Measurements from ENCODE around the gene ENAH.

The ENAH gene

GRCh38 chr1:225534772-225535171 is 118.2 kb downstream of the ENAH start:
- Histone ChIP-seq H3K27me3 (ENCODE audit: control insufficient read depth in 2 of 2, insufficient read depth in 2 of 2, low read length in 2 of 2) (no peaks in the 10 kb centered on the region), H3K36me3 (ENCODE audit: control insufficient read depth in 2 of 2, insufficient read depth in 2 of 2, low read length in 2 of 2) (no peaks in the 10 kb centered on the region), H3K4me3 (ENCODE audit: low read length in 2 of 2) (no peak overlapping the region), H3K4me1 (ENCODE audit: control insufficient read depth in 2 of 2, insufficient read depth in 2 of 2, low read length in 2 of 2) (peaks cover 0 to 2% of the 10 kb centered on the region in 2 donors), H3K9ac (ENCODE audit: low read depth in 1 of 2, low read length in 2 of 2) (no peak overlapping the region), H3K27ac (ENCODE audit: low read depth in 2 of 2, low read length in 2 of 2) (no peak overlapping the region), H3K9me3 (ENCODE audit: control insufficient read depth in 2 of 2, low read length in 2 of 2) (no peaks in the 10 kb centered on the region)

DNA sequence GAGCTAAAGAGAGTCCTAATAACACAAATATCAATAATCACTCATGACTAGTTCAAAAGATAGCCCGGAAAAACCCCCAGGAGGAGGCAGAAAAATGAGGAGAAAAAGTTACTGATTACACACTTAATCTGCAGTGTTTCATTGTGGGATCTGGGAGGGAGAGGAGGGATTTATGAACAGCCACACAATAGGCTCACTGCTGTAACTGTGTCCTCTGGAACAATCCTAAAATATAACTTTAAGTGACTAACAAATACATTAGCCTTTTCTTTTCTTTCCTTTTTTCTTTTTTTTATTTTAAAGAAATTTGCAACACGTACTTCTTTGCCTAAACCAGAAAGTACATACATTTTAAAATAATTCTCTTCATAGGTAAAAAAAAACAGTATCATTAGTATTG is 118.8 kb downstream of the ENAH start:
- Histone ChIP-seq H3K27ac (ENCODE audit: low read depth in 2 of 2, low read length in 2 of 2) (no peak overlapping the region), H3K4me3 (ENCODE audit: low read length in 2 of 2) (no peak overlapping the region), H3K9me3 (ENCODE audit: control insufficient read depth in 2 of 2, low read length in 2 of 2) (no peaks in the 10 kb centered on the region), H3K9ac (ENCODE audit: low read depth in 1 of 2, low read length in 2 of 2) (no peak overlapping the region), H3K36me3 (ENCODE audit: control insufficient read depth in 2 of 2, insufficient read depth in 2 of 2, low read length in 2 of 2) (no peaks in the 10 kb centered on the region), H3K27me3 (ENCODE audit: control insufficient read depth in 2 of 2, insufficient read depth in 2 of 2, low read length in 2 of 2) (no peaks in the 10 kb centered on the region), H3K4me1 (ENCODE audit: control insufficient read depth in 2 of 2, insufficient read depth in 2 of 2, low read length in 2 of 2) (peaks cover 0 to 2% of the 10 kb centered on the region in 2 donors)

DNA sequence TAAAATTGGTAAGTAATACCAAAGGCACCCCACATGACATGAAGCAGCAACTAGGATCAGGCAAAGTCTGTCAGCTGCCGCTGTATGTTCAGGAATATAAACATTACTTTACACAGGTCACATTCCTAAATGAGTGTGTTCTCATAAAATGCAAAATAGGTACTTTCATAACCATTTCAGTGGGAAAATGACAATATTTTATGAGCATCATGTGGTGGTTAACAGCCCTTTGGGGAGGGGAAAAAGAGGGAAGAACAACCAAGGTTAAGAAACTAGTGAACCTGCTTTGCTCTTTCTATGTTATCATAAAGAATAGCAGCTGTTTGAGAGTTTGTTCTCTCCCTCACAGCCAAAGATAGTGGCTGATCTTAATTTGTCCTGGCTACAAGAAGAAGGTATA is 119.7 kb downstream of the ENAH start:
- Histone ChIP-seq H3K4me1 (ENCODE audit: control insufficient read depth in 2 of 2, insufficient read depth in 2 of 2, low read length in 2 of 2) (peaks cover 0 to 2% of the 10 kb centered on the region in 2 donors), H3K36me3 (ENCODE audit: control insufficient read depth in 2 of 2, insufficient read depth in 2 of 2, low read length in 2 of 2) (no peaks in the 10 kb centered on the region), H3K27me3 (ENCODE audit: control insufficient read depth in 2 of 2, insufficient read depth in 2 of 2, low read length in 2 of 2) (no peaks in the 10 kb centered on the region), H3K9me3 (ENCODE audit: control insufficient read depth in 2 of 2, low read length in 2 of 2) (no peaks in the 10 kb centered on the region), H3K4me3 (ENCODE audit: low read length in 2 of 2) (no peak overlapping the region), H3K9ac (ENCODE audit: low read depth in 1 of 2, low read length in 2 of 2) (no peak overlapping the region), H3K27ac (ENCODE audit: low read depth in 2 of 2, low read length in 2 of 2) (no peak overlapping the region)

GRCh38 chr1:225532240-225532944 is 120.5 kb downstream of the ENAH start:
- Histone ChIP-seq H3K9ac (ENCODE audit: low read depth in 1 of 2, low read length in 2 of 2) (no peak overlapping the region), H3K4me3 (ENCODE audit: low read length in 2 of 2) (no peak overlapping the region), H3K36me3 (ENCODE audit: control insufficient read depth in 2 of 2, insufficient read depth in 2 of 2, low read length in 2 of 2) (no peaks in the 10 kb centered on the region), H3K9me3 (ENCODE audit: control insufficient read depth in 2 of 2, low read length in 2 of 2) (no peaks in the 10 kb centered on the region), H3K4me1 (ENCODE audit: control insufficient read depth in 2 of 2, insufficient read depth in 2 of 2, low read length in 2 of 2) (peaks cover 0 to 6% of the 10 kb centered on the region in 2 donors), H3K27me3 (ENCODE audit: control insufficient read depth in 2 of 2, insufficient read depth in 2 of 2, low read length in 2 of 2) (no peaks in the 10 kb centered on the region), H3K27ac (ENCODE audit: low read depth in 2 of 2, low read length in 2 of 2) (no peak overlapping the region)

DNA sequence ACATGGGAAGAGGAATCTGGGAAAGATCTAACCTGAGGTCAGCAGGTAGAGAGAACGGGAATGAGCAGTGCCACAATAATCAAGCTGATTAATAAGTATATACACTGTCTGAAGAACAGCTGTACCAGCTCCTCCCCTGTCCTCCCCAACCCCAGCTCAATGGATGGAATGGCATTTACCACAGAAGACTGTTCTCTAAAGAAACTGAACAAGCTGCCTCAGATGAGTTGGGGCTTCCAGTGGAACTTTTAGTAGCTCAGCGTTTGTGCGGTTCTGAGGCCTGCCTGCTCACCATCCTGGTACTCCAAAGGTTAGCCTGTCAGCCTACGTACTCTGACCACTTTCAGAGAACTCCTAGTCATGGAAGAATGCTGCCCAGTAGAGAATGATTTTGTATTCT is 123.2 kb downstream of the ENAH start:
- no peaks in the 10 kb centered on the region for H3K36me3 ChIP-seq (ENCODE audit: control insufficient read depth in 2 of 2, insufficient read depth in 2 of 2, low read length in 2 of 2)
- H3K27me3 ChIP-seq (ENCODE audit: control insufficient read depth in 2 of 2, insufficient read depth in 2 of 2, low read length in 2 of 2), result no peaks in the 10 kb centered on the region
- H3K27ac ChIP-seq (ENCODE audit: low read depth in 2 of 2, low read length in 2 of 2), result no peak overlapping the region
- no peaks in the 10 kb centered on the region for H3K9me3 ChIP-seq (ENCODE audit: control insufficient read depth in 2 of 2, low read length in 2 of 2)
- no peak overlapping the region for H3K4me3 ChIP-seq (ENCODE audit: low read length in 2 of 2)
- H3K4me1 ChIP-seq (ENCODE audit: control insufficient read depth in 2 of 2, insufficient read depth in 2 of 2, low read length in 2 of 2), result peaks cover 0 to 6% of the 10 kb centered on the region in 2 donors
- no peak overlapping the region for H3K9ac ChIP-seq (ENCODE audit: low read depth in 1 of 2, low read length in 2 of 2)

- no peaks in the 10 kb centered on the region for H3K9me3 ChIP-seq (ENCODE audit: control insufficient read depth in 2 of 2, low read length in 2 of 2)
- no peaks in the 10 kb centered on the region for H3K36me3 ChIP-seq (ENCODE audit: control insufficient read depth in 2 of 2, insufficient read depth in 2 of 2, low read length in 2 of 2)
- H3K4me3 ChIP-seq (ENCODE audit: low read length in 2 of 2), result no peak overlapping the region
- H3K27me3 ChIP-seq (ENCODE audit: control insufficient read depth in 2 of 2, insufficient read depth in 2 of 2, low read length in 2 of 2), result no peaks in the 10 kb centered on the region
- no peak overlapping the region for H3K9ac ChIP-seq (ENCODE audit: low read depth in 1 of 2, low read length in 2 of 2)
- H3K4me1 ChIP-seq (ENCODE audit: control insufficient read depth in 2 of 2, insufficient read depth in 2 of 2, low read length in 2 of 2), result peaks cover 0 to 18% of the 10 kb centered on the region in 2 donors
- H3K27ac ChIP-seq (ENCODE audit: low read depth in 2 of 2, low read length in 2 of 2), result no peak overlapping the region
Measured at GRCh38 chr1:225527575-225527974, 125.3 kb downstream of the ENAH start.

- Histone ChIP-seq H3K27me3 (ENCODE audit: control insufficient read depth in 2 of 2, insufficient read depth in 2 of 2, low read length in 2 of 2) (no peaks in the 10 kb centered on the region), H3K4me3 (ENCODE audit: low read length in 2 of 2) (no peak overlapping the region), H3K9me3 (ENCODE audit: control insufficient read depth in 2 of 2, low read length in 2 of 2) (no peaks in the 10 kb centered on the region), H3K4me1 (ENCODE audit: control insufficient read depth in 2 of 2, insufficient read depth in 2 of 2, low read length in 2 of 2) (peaks cover 0 to 22% of the 10 kb centered on the region in 2 donors), H3K27ac (ENCODE audit: low read depth in 2 of 2, low read length in 2 of 2) (no peak overlapping the region), H3K36me3 (ENCODE audit: control insufficient read depth in 2 of 2, insufficient read depth in 2 of 2, low read length in 2 of 2) (no peaks in the 10 kb centered on the region), H3K9ac (ENCODE audit: low read depth in 1 of 2, low read length in 2 of 2) (no peak overlapping the region)
Measured at GRCh38 chr1:225526878-225527277, 126.0 kb downstream of the ENAH start.

DNA sequence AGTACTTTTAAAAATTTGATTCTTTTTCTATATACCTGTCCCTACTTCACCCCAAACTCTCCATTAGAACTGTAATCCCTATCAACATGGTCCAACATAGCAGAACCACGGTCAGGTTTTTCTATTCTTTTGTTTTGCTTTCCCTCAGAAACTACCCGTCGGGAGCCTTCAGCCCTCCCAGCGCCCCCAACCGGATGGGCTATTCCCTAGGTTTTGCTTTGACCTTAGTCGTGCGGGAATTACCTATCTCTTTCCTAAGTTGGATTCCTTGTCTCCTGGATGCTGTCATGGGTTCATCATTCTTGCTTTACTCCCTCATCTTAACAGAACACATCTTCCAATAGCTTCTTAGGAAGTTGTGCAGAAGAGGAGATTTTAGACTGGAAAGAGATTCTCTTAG is 127.5 kb downstream of the ENAH start:
- no peak overlapping the region for H3K4me3 ChIP-seq (ENCODE audit: low read length in 2 of 2)

GRCh38 chr1:225524570-225524969 is 128.4 kb downstream of the ENAH start:
- H3K9ac ChIP-seq (ENCODE audit: low read depth in 1 of 2, low read length in 2 of 2), result no peak overlapping the region
- H3K4me1 ChIP-seq (ENCODE audit: control insufficient read depth in 2 of 2, insufficient read depth in 2 of 2, low read length in 2 of 2), result peaks cover 0 to 20% of the 10 kb centered on the region in 2 donors
- H3K27ac ChIP-seq (ENCODE audit: low read depth in 2 of 2, low read length in 2 of 2), result no peak overlapping the region
- H3K4me3 ChIP-seq (ENCODE audit: low read length in 2 of 2), result no peak overlapping the region
- no peaks in the 10 kb centered on the region for H3K27me3 ChIP-seq (ENCODE audit: control insufficient read depth in 2 of 2, insufficient read depth in 2 of 2, low read length in 2 of 2)
- no peaks in the 10 kb centered on the region for H3K36me3 ChIP-seq (ENCODE audit: control insufficient read depth in 2 of 2, insufficient read depth in 2 of 2, low read length in 2 of 2)
- H3K9me3 ChIP-seq (ENCODE audit: control insufficient read depth in 2 of 2, low read length in 2 of 2), result no peaks in the 10 kb centered on the region

More for the DNA sequence above, 127.5 kb downstream of the ENAH start:
- Histone ChIP-seq H3K27ac (ENCODE audit: low read depth in 2 of 2, low read length in 2 of 2) (no peak overlapping the region), H3K9ac (ENCODE audit: low read depth in 1 of 2, low read length in 2 of 2) (no peak overlapping the region), H3K36me3 (ENCODE audit: control insufficient read depth in 2 of 2, insufficient read depth in 2 of 2, low read length in 2 of 2) (no peaks in the 10 kb centered on the region), H3K4me1 (ENCODE audit: control insufficient read depth in 2 of 2, insufficient read depth in 2 of 2, low read length in 2 of 2) (peaks cover 0 to 20% of the 10 kb centered on the region in 2 donors), H3K27me3 (ENCODE audit: control insufficient read depth in 2 of 2, insufficient read depth in 2 of 2, low read length in 2 of 2) (no peaks in the 10 kb centered on the region), H3K9me3 (ENCODE audit: control insufficient read depth in 2 of 2, low read length in 2 of 2) (no peaks in the 10 kb centered on the region)

DNA sequence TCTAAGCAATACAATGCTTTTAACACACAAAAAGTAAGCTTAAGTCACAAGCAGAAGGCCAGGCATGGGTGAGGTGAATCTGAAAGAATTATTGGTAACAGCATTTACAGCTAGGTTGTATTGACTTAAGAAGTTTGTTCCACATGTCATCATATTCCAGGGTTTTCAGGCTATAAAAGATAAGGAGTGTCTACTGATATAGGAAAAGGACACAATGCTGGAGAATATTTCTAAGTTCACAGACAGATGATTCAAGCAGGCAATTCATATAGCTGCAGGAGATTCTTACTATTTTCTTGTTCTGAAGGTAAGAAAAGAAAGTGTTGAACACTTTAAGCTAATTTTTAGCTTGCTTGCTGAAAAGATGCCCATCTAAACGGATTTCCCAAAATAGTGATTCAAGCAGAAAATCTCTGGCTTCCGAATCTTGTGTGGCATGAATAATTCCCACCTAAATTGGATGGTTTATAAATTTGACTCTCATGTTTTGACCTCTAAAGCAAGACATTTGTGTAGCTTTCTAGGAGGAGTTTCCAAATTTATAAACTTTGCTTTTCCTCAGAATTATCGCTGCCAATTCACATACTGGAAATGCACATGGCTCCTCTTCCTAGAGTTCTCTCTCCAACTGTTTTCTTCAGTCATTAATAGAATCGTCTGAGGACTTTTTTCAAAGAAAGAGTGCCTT is 129.5 kb downstream of the ENAH start:
- Histone ChIP-seq H3K4me3 (ENCODE audit: low read length in 2 of 2) (no peak overlapping the region), H3K36me3 (ENCODE audit: control insufficient read depth in 2 of 2, insufficient read depth in 2 of 2, low read length in 2 of 2) (no peaks in the 10 kb centered on the region), H3K9ac (ENCODE audit: low read depth in 1 of 2, low read length in 2 of 2) (no peak overlapping the region), H3K27me3 (ENCODE audit: control insufficient read depth in 2 of 2, insufficient read depth in 2 of 2, low read length in 2 of 2) (no peaks in the 10 kb centered on the region), H3K4me1 (ENCODE audit: control insufficient read depth in 2 of 2, insufficient read depth in 2 of 2, low read length in 2 of 2) (peaks cover 0 to 20% of the 10 kb centered on the region in 2 donors), H3K9me3 (ENCODE audit: control insufficient read depth in 2 of 2, low read length in 2 of 2) (no peaks in the 10 kb centered on the region), H3K27ac (ENCODE audit: low read depth in 2 of 2, low read length in 2 of 2) (peak overlapping the region; percentile 49 to 59)
